HepG2 (cell line): Measurements from ENCODE around the gene C1orf116. TPM values are rescaled to one million over a fixed set of nuclear protein-coding genes. Genes with fewer than 3 reads are reported as not detected.
A peak's percentile ranks its signal among the peaks of the same experiment; 100 is the strongest.

Experiments
- ATAC-seq: fragments of 200-7000 bp; cut with Tn5 transposase; 3 replicates; pipeline ENCODE4 v1.9.1; 2020; ENCODE audit warnings: mild to moderate bottlenecking, moderate library complexity
- BruUV-seq: library from RNA; stranded (reverse); fragments of 400-500 nt; replicated peaks from 2 replicates; lab custom pipeline; 2021; lab: Mats Ljungman, UMichigan
- CTCF ChIA-PET: fragments of 300-600 bp; formaldehyde crosslinking; extraction: SDS; loops from one replicate; lab custom pipeline; 2021; ENCODE audit warnings: low total read pairs, inconsistent platforms, low intra/inter-chr PET ratio; lab: Yijun Ruan, JAX
- POLR2A ChIA-PET: fragments of 350-600 bp; sonication (Branson Sonifier 250); formaldehyde crosslinking; loops from one replicate; lab custom pipeline; 2020; ENCODE audit warnings: antibody characterized with exemption, inconsistent platforms; lab: Yijun Ruan, JAX
- DNase-seq: peaks from one replicate; pipeline ENCODE4 v3.0.0-alpha.2; 2015; ENCODE audit warnings: low spot score
- FAIRE-seq: peaks from 3 replicates; lab custom pipeline; 2011; peaks lifted over from hg19 to GRCh38; lab: Jason Lieb, UNC
- H2AFZ ChIP-seq: one replicate; pipeline ENCODE4 v1.6.1; 2011; ENCODE audit warnings: low read length, inconsistent platforms
- H3K27ac ChIP-seq: fragments of 300-600 bp; 3 replicates; pipeline ENCODE4 v1.8.0; 2011; ENCODE audit warnings: mixed run types, mild to moderate bottlenecking, mixed read lengths, low read length, inconsistent platforms; ENCODE audit not compliant: insufficient read depth; ENCODE audit errors: extremely low read length
- H3K27me3 ChIP-seq, 2 experiments: fragments of 200-600 bp in 1 of 2; 2 replicates in 1 of 2; 3 replicates in 1 of 2; pipeline versions ENCODE4 v1.6.0 to v1.8.0; 2011; ENCODE audit warnings: low read length in 2 of 2, mild to moderate bottlenecking in 2 of 2, moderate library complexity in 2 of 2, inconsistent platforms in 1 of 2; ENCODE audit not compliant: insufficient read depth in 2 of 2, control insufficient read depth in 1 of 2
- H3K36me3 ChIP-seq, 2 experiments: fragments of 200-600 bp in 1 of 2; replicated peaks in 1 of 2; 2 replicates in 1 of 2; 3 replicates in 1 of 2; pipeline versions ENCODE4 v1.5.1 to v1.8.0; 2011; ENCODE audit warnings: low read length in 2 of 2, inconsistent platforms in 1 of 2; ENCODE audit not compliant: insufficient read depth in 2 of 2, control insufficient read depth in 1 of 2
- H3K4me1 ChIP-seq: 2 replicates; pipeline ENCODE4 v1.5.1; 2012; ENCODE audit warnings: low read length, inconsistent platforms; ENCODE audit not compliant: insufficient read depth
- H3K4me2 ChIP-seq: 2 replicates; pipeline ENCODE4 v1.6.0; 2011; ENCODE audit warnings: low read depth, low read length, inconsistent platforms
- H3K4me3 ChIP-seq, 3 experiments: fragments of 200-600 bp in 1 of 3; sonication (generic), shearing (Covaris generic) in 1 of 3; replicated peaks in 1 of 3; 2 replicates each; pipeline ENCODE4 v1.5.1; 2011 to 2016; ENCODE audit warnings: low read length in 3 of 3, inconsistent platforms in 2 of 3, low read depth in 2 of 3, mild to moderate bottlenecking in 2 of 3, control low read depth in 1 of 3, mixed read lengths in 1 of 3; ENCODE audit not compliant: insufficient read depth in 1 of 3
- H3K79me2 ChIP-seq: one replicate; pipeline ENCODE4 v1.6.1; 2011; ENCODE audit warnings: low read length, inconsistent platforms; ENCODE audit not compliant: insufficient read depth
- H3K9ac ChIP-seq: 2 replicates; pipeline ENCODE4 v1.6.0; 2011; ENCODE audit warnings: mild to moderate bottlenecking, low read depth, low read length, inconsistent platforms; ENCODE audit not compliant: insufficient read depth
- H3K9me3 ChIP-seq: 2 replicates; pipeline ENCODE4 v1.5.1; 2012; ENCODE audit warnings: mild to moderate bottlenecking, low read length
- H4K20me1 ChIP-seq: 2 replicates; pipeline ENCODE4 v1.6.0; 2011; ENCODE audit warnings: inconsistent platforms, mild to moderate bottlenecking, low read length, moderate library complexity; ENCODE audit not compliant: insufficient read depth
- HOXA5 ChIP-seq: sonication (generic); formaldehyde crosslinking; IDR thresholded peaks from 2 replicates; pipeline ENCODE4 v1.4.0; 2020; ENCODE audit warnings: missing genetic modification reagents
- ISL2 ChIP-seq: sonication (generic); formaldehyde crosslinking; IDR thresholded peaks from 2 replicates; pipeline ENCODE4 v1.5.0; 2020; ENCODE audit warnings: missing genetic modification reagents
- KIAA2018 ChIP-seq: sonication (generic); formaldehyde crosslinking; IDR thresholded peaks from 2 replicates; pipeline ENCODE4 v1.5.0; 2020; ENCODE audit warnings: mild to moderate bottlenecking, missing genetic modification reagents, borderline replicate concordance
- KMT2A ChIP-seq: sonication (generic); formaldehyde crosslinking; IDR thresholded peaks from 2 replicates; pipeline ENCODE4 v1.4.0; 2020; ENCODE audit warnings: missing genetic modification reagents
- SOX5 ChIP-seq: IDR thresholded peaks from 2 replicates; pipeline ENCODE4 v1.6.1; 2016; ENCODE audit warnings: borderline replicate concordance
- ZNF24 ChIP-seq: fragments of 450-650 bp; IDR thresholded peaks from 2 replicates; pipeline ENCODE4 v1.6.1; 2017; ENCODE audit warnings: antibody characterized with exemption, mild to moderate bottlenecking
- ZNF280B ChIP-seq: sonication (generic); formaldehyde crosslinking; IDR thresholded peaks from 2 replicates; pipeline ENCODE4 v1.5.0; 2020; ENCODE audit warnings: missing genetic modification reagents, mild to moderate bottlenecking, borderline replicate concordance
- ZNF629 ChIP-seq: sonication (generic); formaldehyde crosslinking; conservative IDR thresholded peaks from 2 replicates; pipeline ENCODE4 v1.5.0; 2020; ENCODE audit warnings: missing genetic modification reagents
- ZNF777 ChIP-seq: sonication (generic); formaldehyde crosslinking; IDR thresholded peaks from 2 replicates; pipeline ENCODE4 v1.4.0; 2020; ENCODE audit warnings: missing genetic modification reagents
- ZNF790 ChIP-seq: sonication (generic); formaldehyde crosslinking; IDR thresholded peaks from 2 replicates; pipeline ENCODE4 v1.8.0; 2022; ENCODE audit warnings: missing genetic modification reagents, mild to moderate bottlenecking, borderline replicate concordance
- WGBS: methylation state at CpG from one replicate; pipeline ENCODE4 v1.1.6; 2017; ENCODE audit warnings: low lambda C conversion rate; 5-methylcytosine and 5-hydroxymethylcytosine counted together
- in situ Hi-C: cut with HindIII; loops from 2 replicates; pipeline ENCODE4 v1.10.0; 2017; ENCODE audit warnings: low pct_unique_long_range_greater_than_20kb; ENCODE audit not compliant: extremely low pct_ligation_motif_present
- intact Hi-C: fragments of 100-400 bp; cut with micrococcal nuclease; formaldehyde crosslinking; loops from one replicate; pipeline ENCODE4 v1.10.0; 2022; ENCODE audit not compliant: unreplicated experiment
- polyA plus RNA-seq, 8 experiments: library from polyadenylated mRNA; depleted of rRNA in 3 of 8; stranded (reverse) in 7 of 8; unstranded in 1 of 8; fragments of >200 nt; fragmentation: Illumina TruSeq in 4 of 8; extraction: Trizol in 4 of 8; gene quantifications; 2 replicates each; pipeline versions ENCODE4 v1.2.1 to v1.2.3, GENCODE V29; 2011 to 2016; ENCODE audit warnings: low read depth in 4 of 8, missing spikeins in 1 of 8, mixed read lengths in 1 of 8; ENCODE audit not compliant: insufficient read depth in 1 of 8
- total RNA-seq, 5 experiments: library from RNA; depleted of rRNA; stranded (reverse); fragments of >200 nt; fragmentation: Illumina TruSeq; extraction: Trizol; gene quantifications; 2 replicates each; pipeline ENCODE4 v1.2.3, GENCODE V29; 2016; ENCODE audit warnings: low read depth in 1 of 5

C1orf116 gene
- total and polyA plus RNA-seq, 2 of the 13 experiments (the other 11 are each of a cell fraction or from before 2014, with no cell fraction given): 0.51 to 0.95 TPM

GRCh38 chr1:207022996-207023679 is 9.4 kb downstream of the C1orf116 start (continued):
- no peak for TF ChIP-seq ZNF777
- no peak for TF ChIP-seq ISL2 (CRISPR knock-in tag)
- peak; percentile 61; the same call in 1 of the 2 replicates for TF ChIP-seq ZNF629 (CRISPR knock-in tag)
- no peak for TF ChIP-seq ZNF280B (CRISPR knock-in tag)
- TF ChIP-seq SOX5 (CRISPR knock-in tag): 0 out of 2 replicates have a peak, but pooled peaks have one; percentile 14

- H4K20me1 ChIP-seq: no peaks in the 10 kb centered on the region
- no TSS peak for BruUV-seq
- peak; percentile 15; the same call in 2 of the 3 replicates for ATAC-seq
- WGBS: 81% methylated on average over 12 of the region's 15 CpGs
- in situ Hi-C loops: no loop called here
- H3K36me3 ChIP-seq: no peaks in the 10 kb centered on the region
- no peaks in the 10 kb centered on the region for H3K9me3 ChIP-seq
- no peak overlapping the region for H3K9ac ChIP-seq
- H2AFZ ChIP-seq: no peak overlapping the region
- DNase-seq: no peak
- FAIRE-seq: no peak
- H3K27ac ChIP-seq: peak overlapping the region; percentile 36
- no peaks in the 10 kb centered on the region for H3K79me2 ChIP-seq
- no peak overlapping the region for H3K4me3 ChIP-seq
- H3K27me3 ChIP-seq: no peaks in the 10 kb centered on the region
- H3K4me2 ChIP-seq: no peak overlapping the region
- H3K4me1 ChIP-seq: peaks cover 84% of the 10 kb centered on the region
- intact Hi-C loops: loop anchor here (1.0 kb wide), 2 partner anchors 13 to 40 kb away; no protein-coding TSS in a partner anchor
- ChIA-PET CTCF (interaction anchor here (1.0 kb wide), 1 partner anchor 18 kb away, joined by 3 read pairs; no protein-coding TSS in a partner anchor), POLR2A (interaction anchor here (2.7 to 3.8 kb wide), 3 partner anchors 10 to 32 kb away, joined by 11 to 22 read pairs (median 11); partner anchors contain the start of genes C1orf116 and PFKFB2)
- TF ChIP-seq ZNF24 (no peak), ZNF790 (CRISPR knock-in tag) (no peak), KMT2A (CRISPR knock-in tag) (no peak), HOXA5 (CRISPR knock-in tag) (no peak), KIAA2018 (CRISPR knock-in tag) (no peak)
Measured at GRCh38 chr1:207021876-207022596, 10.5 kb downstream of the C1orf116 start.
